Right ventricle myocardium inferior (tissue), 1 donor: ENCODE measurements around the gene PSMG2. TPM values are rescaled to one million over a fixed set of nuclear protein-coding genes. Genes with fewer than 3 reads are reported as not detected.

Source experiments
- ATAC-seq: fragments of 200-7000 bp; cut with Tn5 transposase; one replicate; pipeline ENCODE4 v1.9.1; 2020; ENCODE audit warnings: mild to moderate bottlenecking, moderate library complexity
- DNase-seq: peaks from one replicate; pipeline ENCODE4 v3.0.0; 2021; ENCODE audit errors: missing footprints
- intact Hi-C: fragments of 100-400 bp; cut with DNase I; formaldehyde crosslinking; loops from one replicate; pipeline ENCODE4 v1.11.0; 2022
- long read RNA-seq: library from polyadenylated mRNA; unstranded; transcript quantifications from one replicate; pipeline ENCODE4 v2.0.0, GENCODE V29; 2021
- total RNA-seq: library from RNA; stranded (reverse); fragmentation: NEBNext Ultra II Directional; extraction: Animal tissue kit (Norgen Biotek cat#: 25700); gene quantifications from one replicate; pipeline ENCODE4 v1.2.1, GENCODE V29; 2021
- donor health status: DM: no; HTN: yes; CAD: no; lungs with severe emphysema.

PSMG2 gene, protein sequence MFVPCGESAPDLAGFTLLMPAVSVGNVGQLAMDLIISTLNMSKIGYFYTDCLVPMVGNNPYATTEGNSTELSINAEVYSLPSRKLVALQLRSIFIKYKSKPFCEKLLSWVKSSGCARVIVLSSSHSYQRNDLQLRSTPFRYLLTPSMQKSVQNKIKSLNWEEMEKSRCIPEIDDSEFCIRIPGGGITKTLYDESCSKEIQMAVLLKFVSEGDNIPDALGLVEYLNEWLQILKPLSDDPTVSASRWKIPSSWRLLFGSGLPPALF
- total RNA-seq: 39.8 TPM
- long read RNA-seq, transcript PSMG2-201 (7 exons, 1,686 nt): major isoform, 21 of 23 reads
- long read RNA-seq, partial matches to known transcripts: 0 of 23 reads
- long read RNA-seq, other reads (novel, unspliced or antisense): 1 of 23 reads

DNA sequence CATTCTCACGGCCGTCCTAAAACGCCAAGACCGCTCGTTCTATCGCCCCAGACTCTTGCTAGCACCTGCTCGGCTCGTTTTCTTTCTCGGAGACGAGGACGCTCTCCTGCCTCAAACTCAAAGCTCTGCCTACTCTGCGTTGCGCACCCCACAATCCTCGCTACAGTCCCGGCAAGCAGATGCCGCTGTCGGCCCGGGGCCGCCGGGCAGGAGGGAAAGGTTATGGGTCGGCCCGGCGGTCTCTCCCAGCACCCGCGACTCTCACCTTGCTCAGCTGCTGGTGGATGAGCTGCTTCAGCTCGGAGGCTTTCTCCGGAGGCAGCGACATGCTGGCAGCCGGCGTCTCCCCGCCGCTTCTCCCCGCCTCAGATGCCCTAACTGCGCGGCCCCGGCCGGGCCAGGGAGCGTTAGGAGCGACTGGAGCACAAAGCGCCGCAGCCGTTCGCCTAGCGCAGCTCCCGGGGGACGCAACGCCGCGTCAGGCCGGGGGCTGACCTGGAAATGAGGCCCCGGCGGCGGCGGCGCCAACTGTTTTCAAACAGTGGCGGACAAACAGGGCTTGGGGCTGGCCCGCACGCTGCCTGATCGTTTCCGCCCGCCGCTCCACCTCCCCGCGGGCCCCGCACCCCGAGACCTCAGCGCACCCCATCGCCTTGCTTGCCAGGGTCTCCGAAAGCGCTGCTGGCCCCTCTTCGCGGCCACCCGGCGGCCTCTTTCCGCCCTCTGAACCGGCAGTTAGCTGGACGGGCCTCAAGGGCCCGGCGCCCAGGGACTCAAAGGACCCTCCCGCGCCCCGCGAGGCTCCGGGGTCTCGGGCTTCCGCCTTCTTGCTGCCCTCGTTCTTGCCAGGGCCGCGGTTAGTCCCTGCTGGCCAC is at the start of gene PSMG2, which contains the start of gene CEP76:
Gene PSMG2 (plus strand): TSS at position 822 of the 875 bp plus-strand sequence. CDS start 66 bp downstream, outside the sequence.
Gene CEP76 (minus strand): TSS at position 503 of the 875 bp plus-strand sequence. CDS start 175 bp downstream, at position 328.
- peak; percentile 96 for ATAC-seq
- intact Hi-C loops: no loop called here
- peak; percentile 97 for DNase-seq

DNA sequence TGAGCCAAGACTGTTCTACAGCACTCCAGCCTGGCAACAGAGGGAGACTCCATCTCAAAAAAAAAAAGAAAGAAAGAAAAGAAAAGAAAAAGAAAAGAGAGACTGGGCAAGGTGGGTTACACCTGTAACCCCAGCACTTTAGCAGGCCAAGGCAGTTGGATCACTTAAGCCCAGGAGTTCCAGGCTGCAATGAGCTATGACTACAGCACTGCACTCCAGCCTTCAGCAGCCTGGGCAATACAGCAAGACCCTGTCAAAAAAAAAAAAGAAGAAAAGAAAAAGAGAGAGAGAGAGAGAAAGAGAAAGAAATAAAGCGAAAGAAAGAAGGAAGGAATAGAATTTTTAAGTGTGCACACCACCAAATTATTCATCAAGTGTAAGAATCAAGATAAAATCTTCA is 47.9 kb upstream of the PSMG2 start:
- intact Hi-C loops: loop anchor here (5.0 to 10.0 kb wide), 4 partner anchors 58 to 380 kb away; partner anchors contain the start of gene PRELID3A
- no peak for ATAC-seq
- no peak for DNase-seq

DNA sequence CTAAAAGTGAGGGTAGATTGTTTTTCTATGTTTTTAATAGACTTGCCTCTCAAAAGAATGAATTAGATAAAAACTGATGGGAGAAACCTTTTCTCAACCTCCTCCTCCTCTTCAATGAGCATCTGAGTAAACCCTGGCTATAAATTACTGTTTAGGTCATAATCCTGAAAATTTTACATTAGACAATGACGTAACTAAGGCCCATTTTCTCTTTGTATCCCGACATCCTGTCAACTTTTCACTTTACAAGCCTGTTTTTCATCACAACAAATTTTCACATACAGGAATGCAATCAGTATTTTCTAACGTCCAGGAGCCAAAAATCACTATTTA is 46.3 kb upstream of the PSMG2 start:
- ATAC-seq: no peak
- intact Hi-C loops: loop anchor here (5.0 to 10.0 kb wide), 4 partner anchors 59 to 382 kb away; partner anchors contain the start of gene PRELID3A

DNA sequence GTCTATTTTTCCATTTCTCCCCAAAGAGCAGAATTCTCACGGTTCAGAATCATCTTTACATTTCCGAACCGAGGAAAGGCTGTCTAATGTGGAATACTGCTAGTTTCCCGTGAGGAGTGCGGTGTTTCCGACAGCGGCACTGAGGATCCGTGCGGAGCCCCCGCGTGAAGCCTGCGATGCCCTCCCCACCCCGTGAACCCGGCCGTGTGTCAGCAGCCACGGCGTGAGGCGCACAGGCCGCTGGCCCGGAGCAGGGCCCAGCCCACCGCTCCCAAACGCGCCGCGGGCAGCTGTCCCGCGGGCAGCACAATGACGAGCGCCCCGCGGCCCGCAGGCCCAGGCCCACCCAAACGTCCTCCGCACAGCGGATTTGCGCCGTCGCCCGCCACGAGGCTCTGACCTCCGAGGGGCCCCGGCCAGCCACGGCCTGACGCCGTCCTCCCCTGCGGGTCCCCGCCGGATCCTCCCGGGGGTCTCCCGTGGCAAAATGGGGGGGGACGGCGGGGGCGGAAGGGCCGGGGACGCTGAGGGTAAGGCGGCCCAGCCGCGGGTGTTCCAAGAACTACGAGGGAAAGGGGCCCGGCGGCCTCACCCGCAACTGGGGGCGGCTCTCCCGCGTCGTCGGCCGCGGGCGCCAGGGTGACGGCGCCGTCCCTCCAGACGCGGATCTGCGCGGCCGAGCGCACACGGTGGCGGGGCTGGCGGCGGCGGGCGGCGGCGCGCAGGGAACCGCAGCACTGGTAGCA is 45.7 kb upstream of the PSMG2 start:
- ATAC-seq: peak; percentile 71
- intact Hi-C loops: loop anchor here (5.0 to 10.0 kb wide), 4 partner anchors 60 to 382 kb away; partner anchors contain the start of gene PRELID3A
- DNase-seq: peak; percentile 77

More for the DNA sequence above, 46.3 kb upstream of the PSMG2 start:
- no peak for DNase-seq

DNA sequence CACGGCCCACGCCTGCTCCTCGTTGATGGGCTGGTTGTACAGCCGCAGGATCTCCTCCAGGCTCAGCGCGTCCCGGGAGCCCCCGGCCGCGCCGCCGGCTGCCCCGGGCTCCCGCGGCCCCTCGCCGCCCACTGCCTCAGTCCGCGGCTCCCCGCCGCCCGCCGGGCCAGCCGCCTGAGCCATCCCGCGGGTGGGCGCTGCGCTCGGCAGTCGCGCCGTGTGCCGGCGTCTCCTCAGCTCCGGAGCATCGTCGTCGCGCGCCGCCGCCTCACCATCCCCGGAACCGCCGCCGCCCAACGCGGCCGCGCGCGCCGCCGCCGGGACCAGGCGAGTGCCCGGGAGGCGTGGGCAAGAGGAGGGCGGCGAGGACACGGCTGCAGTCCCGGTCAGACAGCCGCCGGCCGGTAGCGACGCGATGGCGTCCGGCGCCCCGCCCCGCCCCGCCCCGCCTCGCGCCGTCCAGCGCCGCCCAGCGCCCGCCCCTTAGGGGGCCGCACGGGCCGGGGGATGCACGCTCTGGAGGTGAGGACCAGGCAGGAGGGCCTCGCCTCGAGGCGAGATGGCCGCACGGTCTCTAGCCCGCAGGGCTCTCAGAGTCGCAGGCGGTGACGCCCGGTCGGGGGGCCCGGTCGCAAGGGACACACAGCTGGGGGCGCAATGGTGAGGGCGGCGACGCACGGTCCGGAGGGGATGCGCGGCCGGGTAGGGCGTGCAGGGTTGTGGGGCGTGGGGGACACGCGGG is 45.0 kb upstream of the PSMG2 start, which contains the start of gene SPIRE1:
Gene SPIRE1 (minus strand): TSS at position 424 of the 742 bp plus-strand sequence. CDS start 241 bp downstream, at position 183.
- intact Hi-C loops: loop anchor here (5.0 to 10.0 kb wide), 4 partner anchors 61 to 383 kb away; partner anchors contain the start of gene PRELID3A
- peak; percentile 92 for ATAC-seq
- peak; percentile 87 for DNase-seq

DNA sequence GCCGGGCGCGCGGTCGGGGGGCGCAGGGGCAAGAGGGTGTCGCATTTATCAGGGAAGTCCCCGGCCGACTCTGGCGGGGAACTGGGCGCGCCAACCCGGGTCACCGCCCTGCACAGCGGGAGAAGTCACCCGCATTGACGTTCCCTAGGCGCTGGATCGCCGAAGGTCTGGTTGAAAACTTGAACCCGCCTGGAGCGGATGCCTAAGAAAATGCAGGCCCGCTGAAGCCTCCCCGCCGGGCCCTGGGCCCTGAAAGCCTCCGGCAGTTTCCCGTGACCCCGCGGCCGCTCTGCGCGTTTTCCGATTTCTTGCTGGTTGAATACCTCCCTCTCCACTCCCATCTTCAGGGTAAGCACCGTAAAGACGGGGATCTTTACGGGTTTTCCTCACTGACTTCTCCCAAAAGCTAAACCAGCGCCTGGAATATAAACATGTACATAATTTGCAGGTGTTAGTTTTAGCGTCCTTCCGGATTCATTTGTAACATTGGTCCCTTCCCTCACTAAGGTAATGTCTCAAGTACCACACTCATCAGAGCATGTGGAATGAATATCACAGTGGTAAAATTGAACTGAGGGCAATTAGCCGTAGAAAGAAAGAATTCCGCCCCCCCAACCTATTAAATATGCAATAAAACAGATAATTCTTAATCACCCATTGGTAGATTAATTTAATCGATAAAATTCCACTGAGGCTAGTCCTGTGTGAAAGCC is 44.3 kb upstream of the PSMG2 start:
- intact Hi-C loops: loop anchor here (5.0 to 10.0 kb wide), 4 partner anchors 61 to 384 kb away; partner anchors contain the start of gene PRELID3A
- ATAC-seq: peak; percentile 40
- no peak for DNase-seq

DNA sequence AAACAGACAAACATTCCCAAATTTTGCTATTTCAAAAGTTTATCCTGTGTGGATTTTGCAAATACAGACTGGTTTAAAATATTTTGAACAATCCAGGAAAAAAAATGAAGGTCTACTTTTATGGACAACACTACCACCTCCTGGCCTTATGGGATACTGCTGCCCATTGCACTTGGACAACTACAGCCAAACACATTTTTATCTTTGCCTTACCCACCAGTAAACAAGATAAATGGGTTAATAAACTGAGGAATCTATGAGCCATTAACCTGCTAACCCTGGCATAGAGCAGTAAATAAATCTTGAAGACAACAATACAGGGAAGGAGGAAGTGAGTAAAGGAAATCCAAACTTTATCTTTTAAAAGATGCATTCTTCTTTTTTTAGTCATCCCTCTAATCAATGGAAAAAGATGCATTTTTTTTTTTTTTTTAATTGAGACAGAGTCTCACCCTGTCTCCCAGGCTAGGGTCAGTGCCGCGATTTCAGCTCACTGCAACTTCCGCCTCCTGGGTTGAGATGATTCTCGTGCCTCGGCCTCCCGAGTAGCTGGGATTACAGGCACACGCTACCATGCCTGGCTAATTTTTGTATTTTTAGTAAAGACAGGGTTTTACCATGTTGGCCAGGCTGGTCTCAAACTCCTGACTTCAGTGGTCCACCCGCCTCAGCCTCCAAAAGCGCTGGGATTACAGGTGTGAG is 42.8 kb upstream of the PSMG2 start:
- DNase-seq: no peak
- intact Hi-C loops: loop anchor here (1.0 to 10.0 kb wide), 5 partner anchors 63 to 385 kb away; partner anchors contain the start of gene PRELID3A
- no peak for ATAC-seq

DNA sequence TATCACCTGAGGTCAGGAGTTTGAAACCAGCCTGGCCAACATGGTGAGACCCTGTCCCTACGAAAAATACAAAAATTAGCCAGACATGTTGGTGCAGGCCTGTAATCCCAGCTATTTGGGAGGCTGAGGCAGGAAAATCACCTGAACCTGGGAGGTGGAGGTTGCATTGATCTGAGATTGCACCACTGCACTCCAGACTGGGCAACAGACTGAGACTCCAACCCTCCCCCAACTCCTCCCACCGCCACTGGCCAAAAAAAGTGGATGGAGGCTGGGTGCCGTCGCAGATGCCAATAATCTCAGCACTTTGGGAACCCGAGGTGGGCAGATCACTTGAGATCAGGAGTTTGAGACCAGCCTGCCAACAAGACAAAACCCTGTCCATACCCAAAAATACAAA is 34.8 kb upstream of the PSMG2 start:
- no peak for ATAC-seq
- DNase-seq: no peak
- intact Hi-C loops: no loop called here

DNA sequence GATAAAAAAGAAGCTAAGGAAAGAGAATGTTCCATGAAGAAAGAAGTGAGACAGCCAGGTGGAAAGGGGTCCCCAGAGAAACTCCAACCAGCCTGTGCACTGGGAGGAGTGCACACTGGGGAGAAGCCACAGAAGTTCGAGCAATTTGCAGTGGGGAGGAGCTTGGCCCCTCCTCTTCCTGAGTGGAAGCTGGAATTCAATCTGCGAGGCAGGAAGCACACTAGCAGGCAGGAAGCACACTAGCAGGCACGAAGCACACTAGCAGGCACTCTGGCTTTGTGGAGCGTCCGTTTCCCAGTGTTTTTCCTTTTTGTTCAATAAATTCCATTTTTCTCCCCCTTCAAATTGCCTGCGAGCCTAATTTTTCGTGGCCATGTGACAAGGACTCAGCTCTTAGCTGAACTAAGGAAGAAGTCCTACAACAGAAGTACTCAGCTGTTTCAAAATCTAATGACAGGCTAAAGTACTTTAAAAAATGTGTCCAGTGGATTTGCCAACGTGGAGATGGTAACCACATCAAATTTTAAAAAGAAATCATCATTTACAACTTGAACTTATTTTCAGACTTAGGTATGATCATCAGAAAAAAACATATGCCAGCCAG is 23.6 kb upstream of the PSMG2 start:
- ATAC-seq: peak; percentile 90
- intact Hi-C loops: no loop called here
- DNase-seq: no peak

DNA sequence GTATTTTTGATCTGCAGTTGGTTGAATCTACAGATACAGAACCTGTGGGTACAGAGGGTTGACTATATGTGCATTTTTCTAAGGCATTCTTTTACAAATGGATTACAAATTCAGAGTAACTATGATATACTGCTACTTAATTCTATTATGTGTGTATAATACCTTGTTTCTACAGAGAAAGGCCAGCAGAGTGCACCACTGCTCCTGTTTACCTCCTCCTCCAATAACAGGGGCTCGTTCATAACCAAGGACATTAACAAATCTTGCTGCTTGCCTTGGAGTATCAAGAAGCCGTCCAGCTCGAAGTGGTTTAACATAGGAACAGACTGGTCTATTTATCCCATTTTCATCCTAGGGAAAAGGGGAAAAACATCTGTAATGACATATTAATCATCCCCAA is 16.7 kb upstream of the PSMG2 start:
- no peak for DNase-seq
- intact Hi-C loops: no loop called here
- ATAC-seq: no peak

DNA sequence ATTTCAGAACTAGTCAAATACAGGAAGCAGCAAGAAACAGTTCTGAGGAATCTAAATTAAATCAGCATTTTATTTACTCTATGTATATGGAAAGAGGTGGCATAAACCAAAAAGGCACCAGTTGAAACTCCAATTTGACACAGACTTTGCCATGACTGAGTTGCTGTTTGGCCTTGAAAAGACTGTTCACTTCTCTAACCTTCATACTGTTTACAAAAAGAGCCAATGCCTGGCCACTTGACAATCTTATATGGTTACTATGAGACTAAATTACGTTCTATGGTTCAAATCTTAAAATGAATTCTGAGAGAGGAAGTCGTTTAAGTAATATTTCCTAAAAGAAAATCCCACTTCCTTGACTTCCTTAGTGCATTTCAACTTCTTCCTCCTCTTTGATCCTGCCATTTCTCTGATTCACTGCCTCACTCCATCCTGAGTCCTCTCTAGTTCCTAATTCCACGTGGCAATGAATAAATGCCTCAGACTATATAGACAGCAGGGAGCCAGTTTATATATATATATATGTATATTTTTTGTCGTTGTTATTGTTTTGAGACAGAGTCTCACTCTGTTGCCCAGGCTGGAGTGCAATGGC is 13.5 kb upstream of the PSMG2 start:
- intact Hi-C loops: no loop called here
- ATAC-seq (no peak), DNase-seq (no peak)

DNA sequence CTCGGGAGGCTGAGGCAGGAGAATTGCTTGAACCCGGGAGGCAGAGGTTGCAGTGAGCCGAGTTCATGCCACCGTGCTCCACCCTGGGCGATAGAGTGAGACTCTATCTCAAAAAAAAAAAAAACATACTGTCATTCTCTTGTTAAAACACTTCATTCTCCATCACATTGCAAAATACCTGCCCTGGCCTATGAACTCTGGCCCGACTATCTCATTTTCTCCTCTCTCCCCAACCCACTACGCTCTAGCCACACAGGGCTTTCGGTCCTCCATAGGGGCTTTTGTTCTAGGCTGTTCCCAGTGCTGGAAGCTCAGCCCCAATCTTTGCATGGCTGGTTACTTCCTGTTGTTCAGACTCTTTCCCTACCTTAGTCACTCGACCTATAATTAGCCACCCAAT is 10.6 kb upstream of the PSMG2 start:
- DNase-seq (no peak), ATAC-seq (no peak)
- intact Hi-C loops: no loop called here

DNA sequence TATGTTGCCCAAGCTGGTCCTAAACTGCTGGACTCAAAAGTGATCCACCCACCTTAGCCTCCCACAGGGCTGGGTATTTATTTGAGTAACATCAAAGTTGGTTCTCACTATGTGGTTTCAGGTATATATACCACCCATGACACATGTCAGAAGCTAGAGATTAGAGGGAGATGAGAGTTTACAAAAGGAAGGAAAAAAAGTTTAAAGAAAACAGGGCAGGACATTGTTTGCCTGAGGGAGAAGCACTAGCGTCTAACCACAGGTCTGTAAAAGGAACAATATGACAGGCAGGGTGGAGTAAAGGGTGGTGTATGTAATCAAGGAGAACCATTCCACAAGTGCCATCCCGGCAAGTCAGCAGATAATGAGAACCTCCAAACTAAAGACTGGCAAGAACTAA is 8.8 kb upstream of the PSMG2 start:
- DNase-seq (no peak), ATAC-seq (no peak)
- intact Hi-C loops: no loop called here

DNA sequence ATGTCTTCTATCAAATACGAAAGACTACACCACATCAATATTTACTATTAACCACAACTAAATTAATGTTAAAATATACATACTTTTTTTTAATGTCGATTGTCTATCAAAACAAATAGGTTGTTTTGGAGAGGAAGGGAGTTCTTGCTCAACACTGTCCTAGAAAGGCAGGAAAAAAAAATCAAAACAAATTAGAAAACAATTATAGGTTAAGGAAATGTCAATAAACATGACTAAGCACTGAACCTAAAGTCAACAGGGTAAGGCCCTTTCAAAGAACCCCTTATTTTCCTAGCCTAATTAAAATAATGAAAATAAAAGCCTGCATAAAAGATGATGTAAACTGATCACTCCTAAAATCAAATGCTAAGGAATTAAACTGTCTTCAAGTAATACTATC is 3.1 kb upstream of the PSMG2 start:
- no peak for DNase-seq
- intact Hi-C loops: no loop called here
- ATAC-seq: no peak

DNA sequence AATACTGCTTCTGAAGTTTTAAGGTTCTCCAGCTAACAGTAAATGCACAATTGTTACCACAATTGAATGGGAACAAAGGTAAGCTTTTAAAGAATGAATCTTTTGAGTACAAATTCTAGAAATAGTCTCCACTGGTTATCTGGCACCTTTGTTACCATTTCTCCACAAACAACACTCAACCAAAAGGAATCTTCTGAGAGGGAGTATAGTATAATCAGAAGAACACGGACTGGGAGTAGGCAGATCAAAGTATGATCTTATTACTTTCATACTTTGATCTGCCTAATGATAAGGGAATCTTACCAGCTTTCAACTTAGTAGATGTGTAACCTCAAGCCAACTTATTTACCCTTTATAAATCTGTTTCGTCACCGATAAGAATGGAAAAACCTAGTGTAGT is 1.7 kb upstream of the PSMG2 start:
- intact Hi-C loops: no loop called here
- DNase-seq: no peak
- no peak for ATAC-seq

DNA sequence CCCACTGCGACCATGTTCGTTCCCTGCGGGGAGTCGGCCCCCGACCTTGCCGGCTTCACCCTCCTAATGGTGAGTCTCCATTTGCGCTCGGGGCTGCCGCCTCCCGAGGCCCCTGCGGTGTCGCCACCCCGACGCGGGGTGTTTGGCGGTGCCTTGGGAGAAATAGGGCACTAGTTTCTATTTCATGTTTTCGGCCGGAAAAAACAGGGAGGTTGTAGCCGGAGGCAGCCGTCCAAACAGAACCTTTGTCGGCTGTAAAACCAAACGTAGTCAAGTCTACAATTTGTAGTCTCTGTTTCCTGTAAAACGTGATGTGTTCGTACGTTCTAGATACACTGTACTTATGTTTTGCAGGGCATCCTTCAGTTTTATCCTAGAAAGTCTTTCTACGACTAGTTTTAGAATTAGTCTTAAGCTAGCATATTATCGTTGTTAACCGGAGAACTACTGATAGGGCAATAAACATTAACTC is 290 bp downstream of the PSMG2 start:
- intact Hi-C loops: no loop called here
- ATAC-seq: no peak
- DNase-seq: no peak
